H1 (cell line): ENCODE measurements around the gene ENSA. TPM values are rescaled to one million over a fixed set of nuclear protein-coding genes. Genes with fewer than 3 reads are reported as not detected.

Experiments used
- CTCF ChIA-PET: fragments of 300-600 bp; sonication (Branson Sonifier 250); formaldehyde crosslinking; loops from one replicate; lab custom pipeline; 2021; ENCODE audit not compliant: partially characterized antibody; lab: Charles Lee
- POLR2A ChIA-PET: fragments of 300-600 bp; sonication (Branson Sonifier 250); formaldehyde crosslinking; loops from one replicate; lab custom pipeline; 2021; ENCODE audit warnings: inconsistent platforms; ENCODE audit not compliant: partially characterized antibody; lab: Charles Lee
- DNase-seq, 2 experiments: peaks; one replicate each; pipeline versions ENCODE4 v3.0.0 to v3.0.0-alpha.2; 2010 to 2022; ENCODE audit warnings: low spot score in 2 of 2, low read depth in 1 of 2, mixed read lengths in 1 of 2
- FAIRE-seq: peaks from 2 replicates; lab custom pipeline; 2011; peaks lifted over from hg19 to GRCh38; lab: Jason Lieb, UNC
- H2AFZ ChIP-seq: 2 replicates; pipeline ENCODE4 v1.8.1; 2012; ENCODE audit warnings: low read length, inconsistent platforms
- H2AK5ac ChIP-seq: 2 replicates; pipeline ENCODE4 v1.6.1; 2013; ENCODE audit warnings: low read depth, low read length
- H2BK120ac ChIP-seq: replicated peaks from 2 replicates; pipeline ENCODE3; 2013; ENCODE audit warnings: low read depth, low read length, inconsistent platforms
- H2BK12ac ChIP-seq: 2 replicates; pipeline ENCODE4 v1.6.1; 2013; ENCODE audit warnings: low read depth, low read length
- H2BK15ac ChIP-seq: 2 replicates; pipeline ENCODE4 v1.6.1; 2013; ENCODE audit warnings: low read length
- H2BK20ac ChIP-seq: 2 replicates; pipeline ENCODE4 v1.6.1; 2013; ENCODE audit warnings: low read length
- H2BK5ac ChIP-seq: 2 replicates; pipeline ENCODE4 v1.6.1; 2013; ENCODE audit warnings: low read depth, low read length
- H3K14ac ChIP-seq: 2 replicates; pipeline ENCODE4 v1.6.1; 2013; ENCODE audit warnings: inconsistent platforms; ENCODE audit not compliant: insufficient read length
- H3K18ac ChIP-seq: 2 replicates; pipeline ENCODE4 v1.6.1; 2013; ENCODE audit warnings: low read length; ENCODE audit errors: extremely low read depth
- H3K23ac ChIP-seq: 2 replicates; pipeline ENCODE4 v1.6.1; 2013; ENCODE audit warnings: inconsistent platforms; ENCODE audit not compliant: insufficient read length
- H3K23me2 ChIP-seq: 2 replicates; pipeline ENCODE4 v1.6.1; 2013; ENCODE audit warnings: low read depth, low read length
- H3K27ac ChIP-seq: 2 replicates; pipeline ENCODE4 v1.6.1; 2011; ENCODE audit warnings: low read depth, low read length, inconsistent platforms
- H3K27me3 ChIP-seq, 4 experiments: replicated peaks in 1 of 4; 1 replicate in 1 of 4; 2 replicates in 3 of 4; pipeline versions ENCODE4 v1.6.1 to v1.8.1; 2011 to 2013; ENCODE audit warnings: low read length in 3 of 4, mild to moderate bottlenecking in 3 of 4, inconsistent platforms in 2 of 4, mixed read lengths in 2 of 4, moderate library complexity in 1 of 4; ENCODE audit not compliant: control insufficient read depth in 3 of 4, insufficient read depth in 3 of 4; ENCODE audit errors: extremely low read depth in 1 of 4
- H3K36me3 ChIP-seq, 4 experiments: 2 replicates each; pipeline versions ENCODE4 v1.6.1 to v1.8.1; 2011 to 2013; ENCODE audit warnings: mild to moderate bottlenecking in 4 of 4, low read length in 3 of 4, moderate library complexity in 2 of 4, control low read depth in 1 of 4, inconsistent platforms in 1 of 4; ENCODE audit not compliant: insufficient read depth in 4 of 4, control insufficient read depth in 2 of 4
- H3K4ac ChIP-seq: replicated peaks from 2 replicates; pipeline ENCODE3; 2013; ENCODE audit warnings: low read length, low read depth, mixed read lengths, inconsistent platforms; ENCODE audit not compliant: insufficient read length
- H3K4me1 ChIP-seq, 4 experiments: replicated peaks in 1 of 4; 1 replicate in 1 of 4; 2 replicates in 3 of 4; pipeline versions ENCODE4 v1.6.1 to v1.8.1; 2011 to 2013; ENCODE audit warnings: low read length in 3 of 4, inconsistent platforms in 2 of 4, mixed read lengths in 1 of 4; ENCODE audit not compliant: insufficient read depth in 4 of 4, control insufficient read depth in 3 of 4
- H3K4me2 ChIP-seq, 2 experiments: 2 replicates each; pipeline versions ENCODE4 v1.6.1 to v1.8.1; 2011 to 2013; ENCODE audit warnings: low read depth in 2 of 2, low read length in 2 of 2, control low read depth in 1 of 2, inconsistent platforms in 1 of 2, mild to moderate bottlenecking in 1 of 2; ENCODE audit not compliant: insufficient read depth in 1 of 2
- H3K4me3 ChIP-seq, 4 experiments: fragments of 200-600, 300-600 bp in 1 of 4; sonication (generic), shearing (Covaris generic), sonication (Bioruptor Twin) in 1 of 4; 2 replicates each; pipeline versions ENCODE4 v1.5.1 to v1.8.1; 2011 to 2016; ENCODE audit warnings: low read length in 4 of 4, low read depth in 3 of 4, control low read depth in 2 of 4, inconsistent platforms in 2 of 4, mild to moderate bottlenecking in 2 of 4, mixed read lengths in 1 of 4, moderate library complexity in 1 of 4; ENCODE audit not compliant: insufficient read depth in 2 of 4; ENCODE audit errors: extremely low read depth in 1 of 4
- H3K56ac ChIP-seq: replicated peaks from 2 replicates; pipeline ENCODE3; 2013; ENCODE audit warnings: low read depth, mild to moderate bottlenecking, mixed read lengths, low read length, inconsistent platforms; ENCODE audit not compliant: insufficient read length
- H3K79me1 ChIP-seq: 2 replicates; pipeline ENCODE4 v1.6.1; 2013; ENCODE audit warnings: low read depth, low read length, control low read depth
- H3K79me2 ChIP-seq, 2 experiments: 2 replicates each; pipeline versions ENCODE4 v1.6.1 to v1.8.1; 2012 to 2013; ENCODE audit warnings: low read length in 2 of 2, mild to moderate bottlenecking in 2 of 2, inconsistent platforms in 1 of 2; ENCODE audit not compliant: insufficient read depth in 2 of 2, control insufficient read depth in 1 of 2
- H3K9ac ChIP-seq, 4 experiments: replicated peaks in 1 of 4; 1 replicate in 1 of 4; 2 replicates in 3 of 4; pipeline versions ENCODE4 v1.6.1 to v1.8.1; 2011 to 2013; ENCODE audit warnings: low read depth in 3 of 4, low read length in 3 of 4, control low read depth in 2 of 4, mild to moderate bottlenecking in 2 of 4, moderate library complexity in 2 of 4, inconsistent platforms in 1 of 4; ENCODE audit errors: extremely low read depth in 1 of 4
- H3K9me3 ChIP-seq, 2 experiments: 2 replicates each; pipeline versions ENCODE4 v1.6.1 to v1.8.1; 2012 to 2013; ENCODE audit warnings: mild to moderate bottlenecking in 2 of 2, moderate library complexity in 2 of 2, control low read depth in 1 of 2, inconsistent platforms in 1 of 2, low read depth in 1 of 2, low read length in 1 of 2, mixed read lengths in 1 of 2; ENCODE audit not compliant: insufficient read depth in 2 of 2
- H4K20me1 ChIP-seq, 2 experiments: replicated peaks in 1 of 2; 2 replicates each; pipeline versions ENCODE3 to v1.8.1; 2011 to 2013; ENCODE audit warnings: inconsistent platforms in 2 of 2, low read length in 2 of 2, mild to moderate bottlenecking in 1 of 2; ENCODE audit not compliant: insufficient read depth in 2 of 2, control insufficient read depth in 1 of 2
- H4K5ac ChIP-seq: 2 replicates; pipeline ENCODE4 v1.6.1; 2013; ENCODE audit warnings: low read length, low read depth, mixed read lengths, inconsistent platforms; ENCODE audit not compliant: insufficient read length
- H4K8ac ChIP-seq: 2 replicates; pipeline ENCODE4 v1.8.0; 2013; ENCODE audit warnings: mild to moderate bottlenecking, moderate library complexity, low read length, inconsistent platforms; ENCODE audit not compliant: insufficient read depth; ENCODE audit errors: extremely low read depth
- H4K91ac ChIP-seq: replicated peaks from 2 replicates; pipeline ENCODE3; 2013; ENCODE audit warnings: low read length, mixed read lengths, inconsistent platforms; ENCODE audit not compliant: insufficient read length
- BCL11A ChIP-seq, 2 experiments: IDR thresholded peaks; one replicate each; pipeline ENCODE4 v1.6.1; 2011; ENCODE audit warnings: low read depth in 2 of 2, low read length in 2 of 2, mild to moderate bottlenecking in 2 of 2
- BRCA1 ChIP-seq: IDR thresholded peaks from 2 replicates; pipeline ENCODE4 v1.6.1; 2012; ENCODE audit warnings: low read depth, low read length, improper control_type of control experiment
- CEBPB ChIP-seq: IDR thresholded peaks from 2 replicates; pipeline ENCODE4 v1.6.1; 2012; ENCODE audit warnings: low read depth, low read length
- EGR1 ChIP-seq: IDR thresholded peaks from 2 replicates; pipeline ENCODE4 v1.6.1; 2011; ENCODE audit warnings: low read depth, low read length, borderline replicate concordance
- GTF2F1 ChIP-seq: IDR thresholded peaks from 2 replicates; pipeline ENCODE4 v1.6.1; 2012; ENCODE audit warnings: low read depth, low read length, improper control_type of control experiment, borderline replicate concordance
- JUND ChIP-seq: IDR thresholded peaks from 2 replicates; pipeline ENCODE4 v1.6.1; 2011; ENCODE audit warnings: mild to moderate bottlenecking, improper control_type of control experiment, low read length
- KDM1A ChIP-seq: fragments of 200-600, 300-600 bp; sonication (generic); IDR thresholded peaks from 2 replicates; pipeline ENCODE4 v1.7.1; 2016; ENCODE audit warnings: mild to moderate bottlenecking, low read length, borderline replicate concordance
- NRF1 ChIP-seq: IDR thresholded peaks from 2 replicates; pipeline ENCODE4 v1.6.1; 2011; ENCODE audit warnings: mild to moderate bottlenecking, low read depth, low read length, improper control_type of control experiment
- RAD21 ChIP-seq, 2 experiments: IDR thresholded peaks in 1 of 2; conservative IDR thresholded peaks in 1 of 2; 2 replicates each; pipeline ENCODE4 v1.6.1; 2011; ENCODE audit warnings: low read depth in 2 of 2, low read length in 2 of 2, improper control_type of control experiment in 1 of 2, inconsistent platforms in 1 of 2, mild to moderate bottlenecking in 1 of 2, moderate library complexity in 1 of 2
- SIN3A ChIP-seq, 2 experiments: IDR thresholded peaks in 1 of 2; conservative IDR thresholded peaks in 1 of 2; 2 replicates each; pipeline ENCODE4 v1.6.1; 2011 to 2012; ENCODE audit warnings: low read length in 2 of 2, improper control_type of control experiment in 1 of 2, low read depth in 1 of 2, mild to moderate bottlenecking in 1 of 2
- SP2 ChIP-seq: IDR thresholded peaks from 2 replicates; pipeline ENCODE4 v1.6.1; 2012; ENCODE audit warnings: mild to moderate bottlenecking, low read length, inconsistent platforms
- TAF1 ChIP-seq: IDR thresholded peaks from 2 replicates; pipeline ENCODE4 v1.6.1; 2011; ENCODE audit warnings: mild to moderate bottlenecking, low read depth, low read length
- WGBS, 2 experiments: shearing (Covaris generic) in 1 of 2; methylation state at CpG; one replicate each; pipeline versions ENCODE4 v1.1.6 to v1.1.7; 2013 to 2015; ENCODE audit warnings: low lambda C conversion rate in 2 of 2, mixed read lengths in 2 of 2, inconsistent platforms in 1 of 2, low coverage in 1 of 2, missing lambda C conversion rate in 1 of 2; ENCODE audit not compliant: insufficient replicate concordance in 2 of 2, insufficient coverage in 1 of 2, insufficient read length in 1 of 2; ENCODE audit errors: extremely low coverage in 1 of 2, missing lambda C conversion rate in 1 of 2; 5-methylcytosine and 5-hydroxymethylcytosine counted together
- polyA plus RNA-seq, 7 experiments: library from polyadenylated mRNA; depleted of rRNA in 3 of 7; stranded (reverse) in 5 of 7; unstranded in 2 of 7; fragments of >200 nt in 5 of 7; fragments of 200-250 nt in 2 of 7; gene quantifications; 1 replicate in 5 of 7; 2 replicates in 1 of 7; 4 replicates in 1 of 7; pipeline versions ENCODE4 v1.2.1 to v1.2.3, GENCODE V29; 2011 to 2013; ENCODE audit warnings: missing spikeins in 2 of 7, mixed read lengths in 2 of 7
- total RNA-seq: library from RNA; stranded (reverse); fragmentation: NEBNext Ultra II Directional; extraction: Animal tissue kit (Norgen Biotek cat#: 25700); gene quantifications from 2 replicates; pipeline ENCODE4 v1.2.1, GENCODE V29; 2021
- TF ChIP-seq, protein P1 (sequence below): IDR thresholded peaks from 2 replicates; pipeline ENCODE4 v1.6.1; 2011; ENCODE audit warnings: low read depth, mild to moderate bottlenecking, low read length; ENCODE audit not compliant: insufficient read depth

ENSA gene
- total and polyA plus RNA-seq, 2 of the 8 experiments (the other 6 are each of a cell fraction or from before 2014, with no cell fraction given) = 48.2 to 229 TPM

- Histone ChIP-seq H3K36me3 (peaks cover 0 to 21% (median 3%) of the 10 kb centered on the region in 4 experiments; a peak in 3 of 8 replicates), H3K23me2 (no peaks in the 10 kb centered on the region), H3K4ac (no peak overlapping the region), H3K56ac (no peak overlapping the region), H2AK5ac (0 out of 2 replicates have a peak overlapping the region, but pooled peaks have one; percentile 17), H4K91ac (no peak overlapping the region), H2AFZ (no peak overlapping the region), H4K20me1 (no peaks in the 10 kb centered on the region), H3K27ac (peak overlapping the region; percentile 53; the same call in 1 of the 2 replicates), H3K4me2 (peak overlapping the region; percentile 9 to 50; a peak in 3 of 4 replicates), H3K79me1 (no peaks in the 10 kb centered on the region), H3K14ac (no peak overlapping the region), H4K5ac (peak overlapping the region; percentile 45), H2BK20ac (no peak overlapping the region), H3K18ac (no peak overlapping the region), H3K9ac (no peak overlapping the region), H3K4me3 (no peak overlapping the region), H3K4me1 (peaks cover 1 to 8% (median 3%) of the 10 kb centered on the region in 4 experiments; a peak in 5 of 7 replicates), H2BK15ac (no peak overlapping the region), H3K79me2 (no peaks in the 10 kb centered on the region), H2BK120ac (no peak overlapping the region), H4K8ac (no peak overlapping the region), H2BK12ac (no peak overlapping the region), H3K23ac (no peak overlapping the region), H2BK5ac (no peak overlapping the region), H3K27me3 (no peaks in the 10 kb centered on the region), H3K9me3 (no peaks in the 10 kb centered on the region)
- 68% methylated on average over 2 of the region's 2 CpGs; no CpG with 5 or more reads in 1 of the 2 experiments for WGBS, 2 experiments
- FAIRE-seq (no peak), DNase-seq (no peak)
- POLR2A ChIA-PET = interaction anchor here (0.5 to 43.5 kb wide), 8 partner anchors 8 to 127 kb away, joined by 3 to 1380 read pairs (median 9); partner anchors contain the start of genes ADAMTSL4, ENSA and MCL1
- CTCF ChIA-PET = interaction anchor here (1.0 to 17.6 kb wide), 4 partner anchors 11 to 61 kb away, joined by 3 to 210 read pairs (median 26); no protein-coding TSS in a partner anchor
- TF ChIP-seq SP2 = no peak
- TF ChIP-seq, protein P1, sequence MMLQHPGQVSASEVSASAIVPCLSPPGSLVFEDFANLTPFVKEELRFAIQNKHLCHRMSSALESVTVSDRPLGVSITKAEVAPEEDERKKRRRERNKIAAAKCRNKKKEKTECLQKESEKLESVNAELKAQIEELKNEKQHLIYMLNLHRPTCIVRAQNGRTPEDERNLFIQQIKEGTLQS = no peak
- TF ChIP-seq JUND = no peak
- TF ChIP-seq KDM1A = no peak
- TF ChIP-seq RAD21 (IDR thresholded peaks at IDR 0.05 in 1 of 2, conservative IDR thresholded peaks at IDR 0.05 in 1 of 2; ENCODE audit: low read depth in 2 of 2, low read length in 2 of 2) = no peak
- TF ChIP-seq GTF2F1 = no peak
- no peak for TF ChIP-seq CEBPB
- TF ChIP-seq SIN3A (conservative IDR thresholded peaks at IDR 0.05 in 1 of 2, IDR thresholded peaks at IDR 0.05 in 1 of 2; ENCODE audit: low read depth in 1 of 2, low read length in 2 of 2) = no peak
- TF ChIP-seq BCL11A (IDR thresholded peaks at IDR 0.05; ENCODE audit: low read depth in 2 of 2, low read length in 2 of 2) = no peak
- no peak for TF ChIP-seq NRF1
- TF ChIP-seq EGR1 = no peak
- TF ChIP-seq BRCA1 = no peak
- TF ChIP-seq TAF1 = no peak
Measured at GRCh38 chr1:150609732-150610131, 19.7 kb downstream of the ENSA start.
